GM18517 (cell line): ENCODE results near the gene SPDYE2.
"Not testable (repeated sequence)": the region's sequence is repeated elsewhere in the genome, so short reads cannot be mapped to it uniquely, and the experiment has no call there.

Experiments
- ATAC-seq: cut with Tn5 transposase; IDR thresholded peaks from one replicate; pipeline ENCODE4 v1.9.1; 2021; ENCODE audit warnings: mild to moderate bottlenecking, moderate library complexity; ENCODE audit not compliant: unreplicated experiment

The SPDYE2 gene

DNA sequence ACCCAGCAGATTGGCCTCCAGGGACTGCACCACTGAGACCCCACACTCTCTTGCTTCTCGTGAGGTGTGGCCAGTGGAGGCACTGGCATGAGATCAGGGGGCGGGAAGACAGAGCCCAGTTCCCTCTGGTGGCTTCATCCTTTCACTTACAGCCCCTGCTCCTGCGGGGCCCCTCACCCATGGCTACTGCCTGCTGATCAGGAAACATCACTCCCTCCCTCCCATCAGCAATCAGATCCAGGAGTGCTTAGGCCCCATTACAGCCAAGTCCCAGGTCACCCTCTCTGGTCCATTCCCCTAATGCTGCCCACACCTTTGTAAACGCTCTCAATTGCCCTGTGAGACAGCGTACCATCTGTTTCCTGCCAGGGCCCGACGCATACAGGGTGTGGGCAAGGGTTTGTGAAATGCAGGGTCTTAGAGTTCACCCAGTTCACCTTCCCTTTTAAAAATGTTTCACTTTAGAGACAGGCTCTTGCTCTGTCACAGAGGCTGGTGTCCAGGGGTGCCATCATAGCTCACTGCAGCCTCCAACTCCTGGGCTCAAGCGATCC lies 15.9 kb upstream of the SPDYE2 start:
- ATAC-seq, result not testable (repeated sequence)

DNA sequence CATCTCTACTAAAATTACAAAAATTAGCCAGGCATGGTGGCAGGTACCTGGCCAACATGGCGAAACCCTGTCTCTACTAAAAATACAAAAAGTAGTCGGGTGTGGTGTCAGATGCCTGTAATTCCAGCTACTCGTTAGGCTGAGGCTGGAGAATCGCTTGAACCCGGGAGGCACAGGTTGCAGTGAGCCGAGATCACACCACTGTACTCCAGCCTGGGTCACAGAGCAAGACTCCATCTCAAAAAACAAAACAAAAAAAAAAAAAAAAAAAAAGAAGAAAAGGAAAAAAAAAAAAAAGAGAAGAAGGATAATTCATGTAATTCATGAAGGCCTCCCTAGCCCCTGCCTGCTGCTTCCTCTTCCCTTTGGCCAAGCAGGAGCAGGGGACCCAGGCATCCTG lies 10.4 kb upstream of the SPDYE2 start:
- ATAC-seq, result not testable (repeated sequence)

DNA sequence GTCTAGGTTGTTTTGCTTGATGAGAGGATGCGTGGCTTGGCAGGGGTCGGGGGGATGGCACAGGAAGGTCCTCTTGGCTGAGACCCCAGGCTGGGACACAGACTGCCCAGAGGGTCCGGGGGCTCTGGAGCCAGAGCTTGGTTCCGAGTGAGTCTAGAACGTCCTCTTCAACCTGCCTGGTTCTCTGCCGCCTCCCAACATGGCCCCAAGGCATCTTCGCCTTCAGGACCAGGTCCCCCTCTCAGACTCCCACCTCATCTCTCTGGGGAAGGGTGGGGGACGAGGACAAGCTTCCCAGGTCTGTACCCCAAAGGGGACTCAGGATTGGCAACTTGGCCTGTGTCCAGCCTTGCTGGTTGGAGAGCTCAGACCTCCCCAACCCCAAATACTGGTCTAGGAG lies 8.9 kb upstream of the SPDYE2 start:
- not testable (repeated sequence) for ATAC-seq

DNA sequence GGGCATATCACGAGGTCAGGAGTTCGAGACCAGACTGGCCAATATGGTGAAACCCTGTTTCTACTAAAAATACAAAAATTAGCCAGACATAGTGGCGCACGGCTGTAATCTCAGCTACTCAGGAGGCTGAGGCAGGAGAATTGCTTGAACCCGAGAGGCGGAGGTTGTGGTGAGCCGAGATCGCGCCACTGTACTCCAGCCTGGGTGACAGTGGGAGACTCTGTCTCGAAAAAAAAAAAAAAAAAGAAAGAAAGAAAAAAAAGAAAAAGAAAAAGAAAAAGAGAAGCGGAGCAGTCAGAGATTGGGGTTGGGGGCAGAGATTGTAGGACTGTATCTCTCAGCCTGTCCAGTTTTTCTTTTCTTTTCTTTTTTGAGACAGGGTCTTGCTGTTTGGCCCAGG lies 8.3 kb upstream of the SPDYE2 start:
- ATAC-seq, result not testable (repeated sequence)

DNA sequence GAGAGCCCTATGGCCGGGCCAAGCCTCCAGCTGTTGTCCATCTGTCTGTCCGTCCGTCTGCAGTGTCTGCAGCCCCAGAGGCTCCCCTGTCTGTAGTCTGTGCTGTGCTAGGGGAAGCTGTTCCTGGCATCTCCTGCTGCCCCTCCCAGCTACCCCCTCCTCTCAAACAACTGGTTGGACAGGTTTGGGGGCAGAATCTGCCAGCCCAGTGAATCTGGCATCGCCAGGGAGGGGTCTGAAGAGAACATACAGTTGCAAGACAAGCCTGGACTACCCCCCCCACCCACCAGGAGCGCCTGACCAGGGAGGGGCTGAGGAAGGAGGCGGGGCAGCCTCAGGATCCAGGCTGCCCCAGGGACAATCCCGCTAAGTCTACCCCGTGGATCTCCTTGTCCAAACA lies 7.4 kb upstream of the SPDYE2 start, which contains the start of gene UPK3BL2:
Gene UPK3BL2 (minus strand): TSS at position 101 of the 400 bp plus-strand sequence. CDS start 60 bp downstream, at position 41.
- ATAC-seq, result not testable (repeated sequence)

DNA sequence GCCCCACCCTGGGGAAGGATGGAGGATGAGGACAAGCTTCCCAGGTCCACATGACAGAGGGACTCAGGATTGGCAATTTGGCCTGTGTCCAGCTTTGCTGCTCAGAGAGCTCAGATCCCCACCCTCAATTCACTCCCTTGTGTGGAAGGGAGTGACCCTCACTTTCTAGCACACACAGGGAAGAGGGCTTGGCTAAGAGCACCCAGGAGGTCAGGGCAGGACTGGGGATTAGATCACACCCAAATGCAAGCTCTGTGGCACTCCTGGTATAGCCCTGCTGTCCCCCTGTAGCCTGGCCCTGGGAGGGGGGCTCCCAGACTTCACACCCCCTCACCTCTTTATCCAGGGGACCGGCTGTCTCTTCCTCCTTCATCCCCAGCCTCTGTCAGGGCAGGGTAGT lies 6.7 kb upstream of the SPDYE2 start:
- not testable (repeated sequence) for ATAC-seq

DNA sequence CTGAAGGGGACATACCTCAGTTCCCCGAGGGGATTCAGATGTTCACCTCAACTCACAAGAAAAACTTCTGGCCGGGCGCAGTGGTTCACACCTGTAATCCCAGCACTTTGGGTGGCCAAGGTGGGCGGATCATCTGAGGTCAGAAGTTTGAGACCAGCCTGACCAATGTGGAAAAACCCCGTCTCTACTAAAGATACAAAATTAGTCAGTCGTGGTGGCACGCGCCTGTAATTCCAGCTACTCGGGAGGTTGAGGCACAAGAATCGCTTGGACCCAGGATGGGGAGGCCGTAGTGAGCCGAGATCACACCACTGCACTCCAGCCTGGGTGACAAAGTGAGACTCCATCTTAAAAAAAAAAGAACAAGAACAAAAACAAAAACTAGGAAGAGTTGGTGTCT lies 5.7 kb upstream of the SPDYE2 start:
- not testable (repeated sequence) for ATAC-seq

DNA sequence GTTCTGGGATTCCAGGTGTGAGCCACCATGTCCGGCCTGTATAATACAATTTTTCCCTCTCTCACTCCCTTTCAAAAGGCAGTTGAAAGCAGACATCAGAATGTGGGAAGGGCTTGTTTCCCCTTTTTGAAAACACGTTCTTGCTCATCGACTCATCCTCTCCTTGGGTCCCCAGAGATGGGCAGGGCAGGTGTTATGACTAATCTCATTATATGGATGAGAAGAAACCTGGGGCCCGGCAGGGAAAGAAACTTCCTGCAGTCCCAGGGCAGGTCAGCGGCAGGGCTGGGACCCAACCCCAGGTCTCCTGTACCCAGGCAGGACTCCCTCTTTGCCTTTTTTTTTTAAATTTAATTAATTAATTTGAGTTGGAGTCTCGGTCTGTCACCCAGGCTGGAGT lies 4.7 kb upstream of the SPDYE2 start:
- peak; percentile 72 for ATAC-seq

DNA sequence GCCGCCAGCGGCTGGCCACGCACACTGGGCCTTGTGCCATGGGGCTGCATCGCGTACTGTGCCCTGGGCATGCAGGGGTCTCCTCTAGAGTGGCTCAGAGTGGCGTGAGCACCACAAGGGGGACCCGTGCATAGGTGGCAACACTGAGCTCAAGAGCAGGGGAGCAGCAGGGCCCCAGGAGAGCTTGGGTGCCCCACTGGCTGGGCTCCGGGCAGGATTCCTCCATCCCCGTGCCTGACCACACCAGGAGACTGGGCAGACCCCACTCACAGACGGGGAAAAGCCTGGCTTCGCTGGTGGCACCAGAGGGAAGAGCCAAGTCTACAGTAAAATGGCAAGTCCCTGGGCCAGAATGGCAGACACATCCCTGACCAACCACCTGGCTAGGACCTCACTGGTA lies 17.6 kb downstream of the SPDYE2 start:
- ATAC-seq, result not testable (repeated sequence)

DNA sequence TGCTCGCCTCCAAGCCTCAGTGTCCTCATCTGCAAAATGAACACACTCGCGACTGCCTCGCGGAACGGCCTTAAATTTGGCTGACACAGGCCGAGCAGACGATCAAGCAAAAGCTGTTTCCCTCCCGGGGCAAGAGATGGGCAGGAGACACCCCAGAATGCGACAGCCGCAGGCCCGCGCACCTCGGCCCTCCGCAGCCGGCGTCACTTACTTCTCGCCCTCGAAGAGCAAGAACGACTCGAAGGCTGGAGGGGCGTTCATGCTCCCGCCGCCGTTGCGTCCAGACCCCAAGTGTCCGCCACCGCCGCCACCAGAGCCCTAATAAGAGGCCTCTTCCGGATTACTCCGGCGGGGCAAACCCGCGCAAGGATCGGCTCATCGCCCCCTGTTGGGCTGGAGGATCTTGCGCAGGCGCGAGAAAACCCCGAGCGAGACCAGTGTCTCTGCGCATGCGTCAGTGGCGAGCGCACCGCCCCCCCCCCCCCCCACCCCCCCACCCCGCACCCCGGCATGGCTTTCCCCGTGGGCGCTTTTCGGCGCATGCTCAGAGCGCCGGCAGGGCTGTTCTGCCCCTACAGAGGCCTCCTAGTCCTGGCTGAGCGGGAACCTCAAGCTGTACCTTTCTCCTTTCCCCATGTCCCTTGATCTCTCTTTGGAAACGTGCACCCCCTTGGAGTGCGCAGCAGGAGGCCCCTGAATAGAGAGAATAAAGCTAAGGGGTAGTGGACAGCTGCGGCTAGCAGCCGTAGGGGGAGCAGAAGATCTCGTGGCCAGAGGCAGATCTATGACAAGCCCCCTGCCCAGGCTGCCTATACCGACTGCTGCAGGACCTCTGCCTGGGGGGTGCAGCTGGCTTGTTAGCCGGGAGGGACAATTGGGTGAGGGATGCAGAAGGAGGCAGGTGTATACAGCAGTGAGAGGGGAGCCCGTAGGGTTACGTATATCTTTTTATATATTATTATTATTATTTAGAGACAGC lies 21.5 kb downstream of the SPDYE2 start, which contains the start of gene POLR2J3:
Gene POLR2J3 (minus strand): TSS at position 323 of the 979 bp plus-strand sequence. CDS start 62 bp downstream, at position 261.
- peak; percentile 92 for ATAC-seq

DNA sequence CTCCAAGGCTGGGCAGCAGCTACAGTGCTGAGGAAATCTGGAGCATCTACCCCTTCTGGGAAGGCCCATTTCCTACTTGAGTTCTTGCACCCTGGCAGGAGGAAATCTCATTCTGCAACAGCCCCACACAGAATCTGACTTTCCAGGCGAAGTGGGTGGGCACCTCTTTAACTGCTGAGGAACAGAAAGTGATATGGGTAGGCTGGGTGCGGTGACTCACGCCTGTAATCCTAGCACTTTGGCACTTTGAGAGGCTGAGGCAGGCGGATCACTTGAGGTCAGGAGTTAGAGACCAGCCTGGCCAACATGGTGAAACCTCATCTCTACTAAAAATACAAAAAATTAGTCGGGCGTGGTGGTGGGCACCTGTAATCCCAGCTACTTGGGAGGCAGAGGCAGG lies 23.6 kb downstream of the SPDYE2 start:
- not testable (repeated sequence) for ATAC-seq

DNA sequence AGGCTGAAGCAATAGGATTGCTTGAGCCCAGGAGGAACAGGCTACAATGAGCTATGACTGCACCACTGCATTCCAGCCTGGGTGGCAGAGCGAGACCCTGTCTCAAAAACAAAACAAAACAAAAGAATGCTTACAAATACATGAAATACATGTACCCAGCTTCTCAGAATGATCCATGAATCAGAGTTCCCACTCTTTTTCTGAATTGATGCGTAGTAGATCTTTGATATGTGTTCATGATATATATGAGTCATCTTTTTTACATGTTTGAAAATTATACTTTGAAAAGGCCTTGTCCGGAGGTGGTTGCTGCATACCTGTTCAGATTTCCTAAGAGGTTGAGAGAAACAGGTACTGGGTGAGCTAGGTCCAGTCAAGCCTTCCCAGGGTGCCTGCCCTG lies 25.3 kb downstream of the SPDYE2 start:
- ATAC-seq, result not testable (repeated sequence)

DNA sequence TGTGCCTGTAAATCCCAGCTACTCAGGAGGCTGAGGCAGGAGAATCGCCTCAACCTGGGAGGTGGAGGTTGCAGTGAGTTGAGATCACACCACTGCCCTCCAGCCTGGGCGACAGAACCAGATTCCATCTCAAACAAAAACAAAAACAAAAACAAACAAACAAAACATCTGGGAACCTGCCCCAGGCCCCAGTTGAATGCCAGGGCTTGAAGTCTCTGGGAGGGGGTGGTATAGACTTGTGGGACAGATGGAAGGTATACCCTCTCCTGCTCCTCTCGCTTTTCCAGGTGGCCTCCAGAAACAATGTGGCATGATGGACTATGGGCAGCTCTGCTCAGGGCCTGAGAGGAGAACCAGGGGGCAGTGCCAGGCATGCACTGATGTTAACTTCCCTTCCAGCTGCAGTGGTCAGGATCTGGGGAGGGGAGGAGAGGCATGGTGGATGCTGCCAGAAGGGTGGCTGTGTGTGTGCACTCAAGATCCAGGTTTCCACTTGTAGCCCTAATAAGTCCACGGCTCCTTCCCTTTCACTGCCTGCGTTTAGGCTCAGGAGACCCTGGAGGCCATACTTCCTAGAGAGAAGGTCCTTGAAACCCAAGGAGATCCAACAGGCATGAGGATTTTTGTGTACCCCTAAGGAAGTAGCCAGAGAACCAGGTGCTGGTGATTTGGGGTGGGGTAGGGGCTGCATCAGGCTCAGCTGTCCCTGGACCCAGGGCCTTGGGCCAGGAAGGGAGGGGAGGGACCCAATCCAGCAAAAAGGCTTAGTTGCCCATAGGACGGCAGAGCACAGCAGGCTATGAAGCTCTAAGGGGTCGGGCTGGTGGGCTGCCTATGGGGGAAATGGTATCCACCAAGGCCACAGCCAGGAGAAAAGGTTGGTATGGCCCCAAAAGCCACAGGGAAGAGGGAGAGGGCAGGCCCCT lies 26.6 kb downstream of the SPDYE2 start:
- ATAC-seq, result not testable (repeated sequence)

DNA sequence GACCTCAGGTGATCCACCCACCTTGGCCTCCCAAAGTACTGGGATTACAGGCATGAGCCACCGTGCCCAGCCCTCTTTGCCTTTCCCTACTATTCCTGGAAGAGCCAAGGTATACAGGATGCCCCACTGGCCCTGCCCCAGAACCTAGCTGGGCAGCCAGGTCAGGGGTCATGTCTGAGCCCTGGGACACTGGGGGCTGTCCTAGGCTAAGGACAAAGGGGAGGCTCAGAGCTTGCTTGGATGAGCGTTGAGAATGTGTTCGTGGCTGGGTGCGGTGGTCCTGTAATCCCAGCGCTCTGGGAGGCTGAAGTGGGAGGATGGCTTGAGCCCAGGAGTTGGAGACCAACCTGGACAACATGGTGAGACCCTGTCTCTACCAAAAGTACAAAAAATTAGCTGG lies 27.5 kb downstream of the SPDYE2 start:
- not testable (repeated sequence) for ATAC-seq

DNA sequence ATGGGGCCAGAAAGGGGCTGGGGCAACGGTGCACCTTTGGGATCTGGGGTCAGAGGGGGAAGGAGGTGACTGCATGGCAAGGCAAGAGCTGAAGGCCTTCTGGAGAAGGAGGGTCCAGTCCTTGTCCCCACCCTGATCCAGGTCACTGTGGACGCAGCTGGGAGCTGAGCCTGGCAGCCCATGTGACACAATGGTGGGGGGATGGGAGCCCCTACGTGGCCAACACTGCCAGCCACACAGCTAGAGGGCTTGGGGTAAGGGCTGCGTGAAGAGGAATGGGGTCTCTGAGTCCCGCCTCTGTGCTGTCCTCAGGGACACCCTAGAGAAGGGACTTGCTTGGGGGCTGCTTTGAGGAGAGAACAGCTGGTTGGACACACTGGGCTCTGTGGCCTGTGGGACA lies 30.7 kb downstream of the SPDYE2 start:
- not testable (repeated sequence) for ATAC-seq

DNA sequence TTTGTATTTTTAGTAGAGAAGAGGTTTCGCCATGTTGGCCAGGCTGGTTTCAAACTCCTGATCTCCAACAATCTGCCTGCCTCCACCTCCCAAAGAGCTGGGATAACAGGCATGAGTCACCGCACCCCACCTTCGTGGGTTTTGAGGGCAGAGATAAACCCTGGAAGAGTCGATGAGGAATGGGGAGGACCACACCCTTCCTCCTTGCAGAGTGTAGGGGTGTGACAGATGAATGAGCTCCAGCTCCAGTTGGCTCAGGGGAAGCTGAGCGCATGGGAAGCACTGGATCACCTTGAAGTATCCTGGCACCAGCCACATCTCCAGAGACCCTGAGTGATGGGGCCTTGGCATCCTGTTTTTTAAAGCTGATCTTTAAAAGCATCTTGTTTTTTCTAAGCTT lies 32.5 kb downstream of the SPDYE2 start:
- not testable (repeated sequence) for ATAC-seq

DNA sequence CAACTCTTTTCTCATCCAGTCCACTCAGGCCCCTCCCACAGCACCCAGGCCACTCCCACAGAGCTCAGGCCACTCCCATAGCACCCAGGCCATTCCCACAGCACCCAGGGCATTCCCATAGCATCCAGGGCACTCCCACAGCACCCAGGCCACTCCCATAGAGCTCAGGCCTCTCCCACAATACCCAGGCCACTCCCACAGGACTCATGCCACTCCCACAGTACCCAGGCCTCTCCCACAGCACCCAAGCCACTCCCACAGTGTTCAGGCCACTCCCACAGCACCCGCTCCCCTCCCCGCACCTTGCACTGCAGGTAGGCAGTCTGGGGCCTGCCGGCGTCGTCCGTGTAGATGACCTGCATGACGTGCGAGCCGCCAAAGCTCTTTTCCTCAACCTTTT lies 38.8 kb downstream of the SPDYE2 start:
- ATAC-seq, result not testable (repeated sequence)

DNA sequence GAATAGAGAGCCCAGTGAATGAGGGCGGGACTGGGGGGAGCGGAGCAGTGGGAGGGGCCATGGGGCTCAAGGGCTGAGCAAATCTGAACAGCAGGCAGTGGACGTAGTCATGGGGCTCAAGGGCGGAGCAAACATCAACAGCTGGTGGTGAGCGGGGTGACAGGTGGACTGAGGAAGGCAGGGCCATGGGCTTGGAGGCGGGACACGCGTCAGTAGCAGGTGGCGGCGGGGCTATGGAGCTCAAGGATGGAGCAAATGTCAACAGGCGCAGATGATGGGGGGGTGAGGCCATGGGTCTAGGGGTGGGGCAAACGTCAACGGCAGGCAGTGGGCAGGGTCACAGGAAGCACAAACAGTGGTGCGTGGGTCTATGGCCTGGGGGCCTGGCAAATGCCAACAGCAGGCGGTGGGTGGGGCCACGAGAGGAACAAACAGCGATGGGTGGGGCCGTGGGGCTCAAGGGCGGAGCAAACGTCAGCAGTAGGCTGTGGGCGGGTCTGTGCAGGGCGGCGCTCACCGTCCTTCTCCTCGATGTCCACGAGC lies 41.5 kb downstream of the SPDYE2 start:
- peak; percentile 37 for ATAC-seq

DNA sequence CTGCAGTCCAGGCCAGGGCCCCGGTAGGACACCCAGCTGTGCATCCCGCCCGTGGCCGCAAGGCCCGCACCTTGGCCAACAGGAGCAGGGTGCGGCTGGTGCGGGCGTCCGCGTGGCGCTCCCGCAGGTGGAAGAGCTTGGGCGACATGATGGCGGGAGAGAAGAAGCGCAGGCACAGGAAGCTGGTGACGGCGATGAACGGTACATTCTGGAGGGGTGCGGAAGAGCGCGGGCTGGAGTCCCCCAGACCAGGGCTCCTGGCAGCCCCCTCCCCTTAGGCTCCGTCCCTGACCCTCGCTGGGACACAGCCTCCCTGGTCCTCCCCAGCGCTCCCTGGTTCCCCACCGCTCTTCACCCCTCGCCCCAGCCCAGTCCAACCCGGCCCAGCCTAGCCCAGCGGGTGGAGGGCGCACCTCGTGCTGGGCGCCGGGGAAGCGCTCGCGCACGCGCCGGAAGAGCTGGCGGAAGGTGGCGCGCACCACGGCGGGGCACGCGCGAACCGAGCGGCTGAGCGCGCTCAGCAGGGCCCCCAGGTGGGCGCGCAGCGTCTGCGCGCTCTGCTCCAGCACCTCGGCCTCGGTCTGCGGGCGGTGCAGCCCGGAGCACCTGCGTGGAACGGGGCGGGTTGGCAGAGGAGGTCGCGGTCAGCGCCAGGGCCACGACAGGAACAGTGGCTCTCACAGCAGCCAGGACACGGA lies 42.8 kb downstream of the SPDYE2 start:
- peak; percentile 62 for ATAC-seq

DNA sequence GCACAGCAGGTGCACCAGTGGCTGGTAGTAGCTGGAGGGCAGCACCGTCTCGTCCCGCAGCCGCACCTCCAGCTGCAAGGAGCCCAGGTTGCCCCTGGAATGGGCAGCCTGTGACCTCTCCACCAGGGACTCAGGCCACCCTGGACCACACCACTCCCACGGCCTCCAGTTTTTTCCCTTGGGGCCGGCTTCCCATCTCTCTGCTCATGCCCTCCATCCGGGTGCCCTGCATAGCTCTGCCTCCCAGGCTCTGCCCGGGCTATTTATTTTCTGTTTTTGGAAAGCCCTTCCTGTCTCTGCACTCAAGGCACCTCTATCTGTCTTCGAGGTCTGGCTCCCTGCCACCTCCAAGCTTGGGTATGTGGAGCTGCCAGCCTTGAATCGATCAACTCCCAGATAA lies 45.0 kb downstream of the SPDYE2 start:
- not testable (repeated sequence) for ATAC-seq
